HG02763 (cell line): ENCODE results near the gene HPN.

ENCODE experiments used
- ATAC-seq: cut with Tn5 transposase; IDR thresholded peaks from one replicate; pipeline ENCODE4 v1.9.1; 2021; ENCODE audit warnings: mild to moderate bottlenecking, moderate library complexity; ENCODE audit not compliant: unreplicated experiment

HPN gene

DNA sequence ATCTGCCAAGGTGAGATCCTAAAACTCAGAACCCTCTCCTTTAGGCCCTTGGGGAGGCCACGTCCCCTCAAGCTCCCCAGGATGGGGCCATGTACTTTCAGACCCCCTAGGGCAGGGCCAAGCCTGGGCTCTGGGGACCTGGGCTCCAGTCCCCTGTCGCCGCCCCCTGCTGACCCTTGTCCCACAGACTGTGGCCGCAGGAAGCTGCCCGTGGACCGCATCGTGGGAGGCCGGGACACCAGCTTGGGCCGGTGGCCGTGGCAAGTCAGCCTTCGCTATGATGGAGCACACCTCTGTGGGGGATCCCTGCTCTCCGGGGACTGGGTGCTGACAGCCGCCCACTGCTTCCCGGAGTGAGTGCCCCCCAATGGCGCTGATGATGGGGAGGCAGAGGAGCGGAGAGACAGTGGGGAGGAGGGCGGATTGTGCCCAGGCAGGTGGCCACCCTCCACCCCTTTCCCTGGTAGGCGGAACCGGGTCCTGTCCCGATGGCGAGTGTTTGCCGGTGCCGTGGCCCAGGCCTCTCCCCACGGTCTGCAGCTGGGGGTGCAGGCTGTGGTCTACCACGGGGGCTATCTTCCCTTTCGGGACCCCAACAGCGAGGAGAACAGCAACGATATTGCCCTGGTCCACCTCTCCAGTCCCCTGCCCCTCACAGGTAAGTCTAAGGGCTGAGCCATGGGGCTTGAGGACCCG lies 18.8 kb downstream of the HPN start:
- ATAC-seq, result no peak

DNA sequence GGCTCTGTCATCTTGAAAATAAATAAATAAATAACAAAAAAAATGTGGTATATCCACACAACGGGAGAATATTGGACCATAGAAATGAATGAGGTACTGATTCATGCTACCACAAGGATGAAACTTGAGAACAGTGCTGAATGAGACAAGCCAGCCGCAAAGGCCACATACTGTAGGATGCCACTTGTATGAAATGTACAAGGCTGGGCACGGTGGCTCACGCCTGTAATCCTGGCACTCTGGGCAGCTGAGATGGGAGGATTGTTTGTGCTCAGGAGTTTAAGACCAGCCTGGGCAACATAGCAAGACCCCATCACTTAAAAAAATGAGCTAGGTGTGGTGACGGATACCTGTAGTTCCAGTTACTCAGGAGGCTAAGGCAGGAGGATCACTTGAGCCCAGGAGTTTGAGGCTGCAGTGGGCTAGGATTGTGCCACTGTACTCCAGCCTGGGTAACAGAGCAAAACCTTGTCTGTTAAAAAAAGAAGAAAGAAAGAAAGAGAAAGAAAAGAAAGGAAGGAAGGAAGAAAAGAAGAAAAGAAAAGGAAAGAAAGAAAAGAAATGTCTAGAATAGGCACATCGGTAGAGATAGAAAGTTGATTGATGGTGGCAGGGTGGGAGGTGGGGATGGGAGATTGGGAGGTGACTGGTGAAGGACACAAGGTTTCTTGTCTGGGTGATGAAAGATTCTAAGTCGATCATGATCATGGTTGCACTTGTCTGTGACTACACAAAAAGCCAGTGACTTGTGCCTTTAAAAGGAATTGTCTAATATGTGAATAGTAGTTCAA lies 20.3 kb downstream of the HPN start:
- no peak for ATAC-seq

DNA sequence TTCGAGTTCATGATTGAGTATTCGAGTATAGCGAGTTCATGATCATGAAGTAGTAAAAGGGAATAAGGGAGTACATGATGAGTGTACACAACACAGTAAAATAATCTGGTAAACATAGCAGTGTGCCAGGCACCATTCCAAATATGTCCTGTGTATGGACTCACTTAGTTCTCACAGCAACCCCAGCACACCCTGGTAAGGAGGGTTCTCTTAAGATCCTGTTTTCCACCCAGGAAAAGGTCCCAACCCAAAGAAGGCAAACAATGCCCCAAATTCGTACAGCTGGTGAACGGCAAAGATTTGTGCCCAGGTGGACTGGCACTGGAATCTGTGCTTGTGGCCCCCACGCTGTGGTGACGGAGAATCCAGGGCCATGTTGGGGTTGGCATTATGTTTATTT lies 21.4 kb downstream of the HPN start:
- ATAC-seq, result no peak

DNA sequence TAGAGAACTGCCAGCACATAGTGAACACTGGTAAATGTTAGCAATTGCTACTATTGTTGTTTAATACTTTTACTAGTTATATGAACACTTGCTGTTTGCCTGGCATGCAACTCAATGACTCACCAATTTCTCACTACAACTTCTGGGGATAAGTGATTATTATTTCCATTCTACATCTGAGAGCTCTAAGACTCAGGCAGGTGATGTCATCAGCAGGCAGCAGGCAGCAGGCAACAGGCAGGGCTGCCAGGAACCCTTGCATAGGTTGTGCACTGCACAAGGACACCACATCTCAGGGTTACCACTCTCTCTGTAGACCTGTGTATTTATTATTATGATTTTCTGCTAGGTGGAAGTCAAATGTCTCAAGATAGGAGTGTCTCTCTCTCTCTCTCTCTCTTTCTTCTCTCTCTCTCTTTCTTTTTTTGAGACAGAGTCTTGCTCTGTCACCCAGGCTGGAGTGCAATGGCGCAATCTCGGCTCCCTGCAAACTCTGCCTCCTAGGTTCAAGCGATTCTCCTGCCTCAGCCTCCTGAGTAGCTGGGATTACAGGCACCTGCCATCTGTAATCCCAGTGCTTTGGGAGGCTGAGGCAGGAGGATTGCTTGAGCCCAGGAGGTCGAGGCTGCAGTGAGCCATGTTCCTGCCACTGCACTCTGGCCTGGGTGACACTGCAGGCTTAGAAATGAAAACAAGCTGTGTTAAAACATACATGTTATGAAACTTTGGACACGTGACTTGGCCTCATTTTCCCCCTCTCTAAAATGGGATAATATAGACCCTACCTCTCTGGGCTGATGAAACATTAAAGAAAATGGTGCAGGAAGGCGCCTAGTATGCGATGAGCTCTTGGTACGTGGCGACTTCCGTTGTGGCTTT lies 22.7 kb downstream of the HPN start:
- no peak for ATAC-seq

DNA sequence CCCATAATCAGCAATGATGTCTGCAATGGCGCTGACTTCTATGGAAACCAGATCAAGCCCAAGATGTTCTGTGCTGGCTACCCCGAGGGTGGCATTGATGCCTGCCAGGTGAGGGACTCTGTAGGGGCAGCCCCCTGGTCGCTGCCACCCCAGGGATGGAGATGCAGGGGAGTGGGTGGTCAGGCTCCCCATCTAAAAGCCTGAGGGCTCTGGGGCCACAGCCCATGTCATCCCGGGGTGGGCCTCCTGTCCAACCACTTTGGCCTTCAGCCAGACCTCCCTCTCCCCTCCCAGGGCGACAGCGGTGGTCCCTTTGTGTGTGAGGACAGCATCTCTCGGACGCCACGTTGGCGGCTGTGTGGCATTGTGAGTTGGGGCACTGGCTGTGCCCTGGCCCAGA lies 24.1 kb downstream of the HPN start:
- no peak for ATAC-seq

DNA sequence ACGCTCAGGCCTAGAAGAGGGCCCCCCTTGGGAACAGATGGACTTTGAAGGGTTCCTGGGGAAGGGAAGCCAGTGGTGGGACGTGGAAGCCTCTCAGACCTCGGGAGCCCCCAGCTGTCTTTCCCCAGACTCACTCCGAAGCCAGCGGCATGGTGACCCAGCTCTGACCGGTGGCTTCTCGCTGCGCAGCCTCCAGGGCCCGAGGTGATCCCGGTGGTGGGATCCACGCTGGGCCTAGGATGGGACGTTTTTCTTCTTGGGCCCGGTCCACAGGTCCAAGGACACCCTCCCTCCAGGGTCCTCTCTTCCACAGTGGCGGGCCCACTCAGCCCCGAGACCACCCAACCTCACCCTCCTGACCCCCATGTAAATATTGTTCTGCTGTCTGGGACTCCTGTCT lies 24.6 kb downstream of the HPN start:
- no peak for ATAC-seq

DNA sequence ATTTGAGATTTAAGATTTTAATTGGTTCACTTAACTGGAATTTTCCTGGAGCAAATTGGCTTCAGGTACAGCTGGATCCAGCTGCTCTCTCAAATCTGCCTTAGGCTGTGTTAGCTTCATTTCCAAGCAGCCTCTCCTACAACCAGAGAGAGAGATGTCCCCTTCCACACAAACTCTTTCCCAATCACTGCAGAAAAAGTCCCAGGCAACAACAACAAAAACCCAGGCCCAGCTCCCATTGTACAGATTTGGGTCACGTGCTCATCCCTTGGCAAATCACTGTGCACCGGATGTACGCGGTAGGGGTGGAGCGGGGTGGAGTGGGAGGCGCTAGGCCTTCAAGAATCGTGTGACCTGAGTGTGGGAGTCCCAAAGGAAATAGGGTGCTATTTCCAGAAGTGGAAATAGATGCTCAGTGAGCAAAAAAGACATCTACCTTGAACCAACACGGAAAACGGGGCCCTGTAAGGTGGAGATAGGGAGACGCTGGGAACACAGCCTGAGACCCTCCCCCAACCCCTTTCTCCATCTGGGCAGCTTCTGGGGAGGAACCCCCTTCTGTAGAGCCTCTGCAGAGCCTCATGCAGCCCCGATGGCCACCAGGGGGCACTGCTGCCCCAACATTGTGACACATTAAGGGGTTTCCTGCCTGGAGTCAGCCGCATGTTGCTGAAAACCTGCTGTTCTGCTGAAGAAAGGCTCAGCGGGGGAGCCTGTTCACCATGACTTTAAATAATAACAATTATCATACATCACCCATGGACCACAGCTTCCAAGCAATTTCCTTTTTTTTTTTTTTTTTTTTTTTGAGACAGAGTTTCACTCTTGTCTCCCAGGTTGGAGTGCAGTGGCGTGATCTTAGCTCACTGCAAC lies 25.4 kb downstream of the HPN start:
- peak; percentile 56 for ATAC-seq

DNA sequence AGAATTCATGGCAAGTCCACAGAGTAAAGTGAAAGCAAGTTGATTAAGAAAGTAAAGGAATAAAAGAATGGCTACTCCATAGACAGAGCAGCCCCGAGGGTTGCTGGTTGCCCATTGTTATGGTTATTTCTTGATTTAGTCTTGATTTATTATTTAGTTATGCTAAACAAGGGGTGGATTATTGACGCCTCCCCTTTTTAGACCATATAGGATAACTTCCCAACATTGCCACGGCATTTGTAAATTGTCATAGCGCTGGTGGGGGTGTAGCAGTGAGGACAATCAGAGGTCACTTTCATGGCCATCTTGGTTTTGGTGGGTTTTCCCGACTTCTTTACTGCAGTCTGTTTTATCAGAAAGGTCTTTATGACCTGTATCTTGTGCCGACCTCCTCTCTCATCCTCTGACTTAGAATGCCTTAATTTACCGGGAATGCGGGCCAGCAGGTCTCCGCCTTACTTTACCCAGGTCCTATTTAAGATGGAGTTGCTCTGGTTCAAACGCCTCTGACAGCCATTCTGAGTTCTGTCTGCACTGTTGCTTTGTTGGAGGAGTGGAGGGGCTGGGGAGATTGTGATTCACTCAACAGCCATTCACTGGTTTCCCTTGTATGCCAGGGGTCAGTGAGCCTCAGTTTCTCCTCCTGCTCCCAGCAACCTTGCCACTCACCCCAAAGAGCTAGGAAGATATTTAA lies 27.6 kb downstream of the HPN start:
- ATAC-seq, result no peak

DNA sequence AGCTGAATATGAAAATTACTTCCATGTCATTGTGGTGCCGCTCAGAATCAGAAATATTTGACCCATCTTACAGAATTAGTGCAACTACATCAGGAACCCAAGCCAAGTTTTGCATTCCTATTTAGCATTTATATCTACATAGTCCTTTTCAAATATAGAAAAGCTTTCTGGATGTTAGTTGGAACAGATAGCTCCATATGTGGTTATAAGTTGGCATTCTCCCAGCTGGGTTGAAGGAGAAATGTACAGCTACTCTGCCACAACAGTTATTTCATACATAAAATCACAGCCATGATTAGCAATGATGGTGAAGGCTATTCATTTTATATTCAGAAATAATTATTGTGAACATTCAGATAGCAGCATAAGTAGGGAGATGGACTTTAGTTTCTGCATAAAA lies 28.2 kb downstream of the HPN start:
- no peak for ATAC-seq

DNA sequence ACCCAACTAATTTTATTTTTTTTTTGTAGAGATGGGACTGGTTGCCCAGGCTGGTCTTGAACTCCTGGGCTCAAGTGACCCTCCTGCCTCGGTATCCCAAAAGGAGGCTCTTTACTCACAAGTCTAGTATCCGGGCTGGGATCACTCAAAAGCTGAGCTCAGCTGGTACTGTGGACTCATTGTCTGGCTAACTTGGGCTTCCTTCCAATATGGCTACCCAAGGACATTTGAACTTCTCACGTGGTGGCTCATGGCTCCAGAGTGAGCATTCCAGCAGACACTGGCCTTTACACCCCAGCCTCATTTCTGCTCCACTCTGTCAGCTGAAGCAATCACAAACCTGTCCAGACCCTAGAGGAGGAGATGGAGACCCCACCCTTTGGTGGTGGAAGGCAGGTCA lies 28.9 kb downstream of the HPN start:
- ATAC-seq, result no peak

DNA sequence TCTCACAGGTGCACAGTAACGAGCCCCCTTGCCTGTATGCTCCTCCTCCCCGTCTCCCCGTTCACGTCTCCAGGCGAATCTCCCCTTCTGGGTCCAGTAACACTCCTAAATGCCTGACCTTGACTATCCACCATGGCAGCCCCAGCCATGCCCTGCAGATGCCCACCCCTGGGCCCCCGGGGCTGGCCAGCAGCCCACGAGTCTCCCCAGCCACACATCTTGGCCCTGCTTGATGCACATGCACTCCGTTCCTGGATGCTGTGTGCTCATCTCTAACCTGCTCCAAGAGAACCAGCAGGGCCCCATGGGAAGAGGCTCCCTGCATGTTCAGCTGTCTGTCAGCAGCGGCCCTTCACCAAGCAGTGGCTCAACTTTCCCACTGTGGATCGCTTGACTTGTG lies 32.0 kb downstream of the HPN start:
- ATAC-seq, result no peak

DNA sequence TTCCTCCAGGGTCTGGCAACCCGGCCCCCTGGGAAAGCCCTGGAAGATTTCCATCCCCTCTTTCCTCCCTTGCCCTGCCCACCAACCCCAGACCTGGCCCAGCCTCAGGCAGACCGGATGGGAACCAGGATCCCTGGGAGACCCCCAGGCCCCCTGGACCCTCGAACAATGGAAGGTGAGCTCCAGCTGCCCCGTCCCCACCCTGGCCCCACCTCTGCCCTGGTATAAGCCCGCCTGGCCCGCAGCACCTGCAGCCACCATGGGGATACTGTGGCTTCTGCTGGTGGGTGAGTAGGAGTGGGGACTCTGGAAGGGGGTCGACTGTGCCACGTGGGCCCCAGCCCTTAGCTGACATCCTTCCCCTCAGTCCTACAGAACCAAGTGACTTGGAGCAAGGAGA lies 32.4 kb downstream of the HPN start:
- no peak for ATAC-seq

DNA sequence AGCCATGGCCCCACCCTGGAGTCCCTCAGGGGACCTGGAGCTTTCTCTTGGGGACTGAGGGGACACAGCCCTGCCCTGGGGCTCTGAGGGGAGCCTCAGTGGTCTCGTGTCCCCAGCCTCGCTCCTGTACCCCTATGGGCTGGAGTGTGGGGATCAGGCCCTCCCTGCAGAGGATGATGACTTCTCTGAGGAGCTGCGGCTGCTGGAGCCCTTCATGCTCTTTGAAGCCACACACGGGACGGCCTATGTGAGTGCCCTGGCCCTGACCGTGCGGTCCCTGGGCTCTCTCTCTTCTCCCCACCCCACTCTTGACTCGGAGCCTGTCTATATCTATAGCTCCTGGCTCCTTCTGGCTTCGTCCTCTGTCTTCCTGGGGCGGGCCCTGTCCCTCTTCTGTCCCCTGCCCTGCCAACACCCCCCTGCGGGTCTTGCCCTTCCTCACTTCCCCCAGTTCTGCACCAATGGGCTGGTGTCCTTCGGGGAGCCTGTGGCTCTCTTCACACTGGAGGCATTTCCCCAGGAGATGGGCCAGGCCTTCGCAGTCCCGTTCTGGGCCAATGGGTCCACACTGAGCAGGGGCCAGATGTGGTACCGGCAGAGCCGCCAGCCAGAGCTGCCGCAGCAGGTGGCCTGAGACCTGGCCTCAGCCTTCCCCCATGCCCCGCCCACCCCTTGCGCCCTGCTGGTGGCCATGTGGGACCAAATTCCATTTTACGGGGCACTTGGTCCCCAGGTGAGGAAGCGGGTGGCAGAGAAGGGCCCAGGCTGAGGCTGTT lies 33.1 kb downstream of the HPN start:
- ATAC-seq, result no peak

DNA sequence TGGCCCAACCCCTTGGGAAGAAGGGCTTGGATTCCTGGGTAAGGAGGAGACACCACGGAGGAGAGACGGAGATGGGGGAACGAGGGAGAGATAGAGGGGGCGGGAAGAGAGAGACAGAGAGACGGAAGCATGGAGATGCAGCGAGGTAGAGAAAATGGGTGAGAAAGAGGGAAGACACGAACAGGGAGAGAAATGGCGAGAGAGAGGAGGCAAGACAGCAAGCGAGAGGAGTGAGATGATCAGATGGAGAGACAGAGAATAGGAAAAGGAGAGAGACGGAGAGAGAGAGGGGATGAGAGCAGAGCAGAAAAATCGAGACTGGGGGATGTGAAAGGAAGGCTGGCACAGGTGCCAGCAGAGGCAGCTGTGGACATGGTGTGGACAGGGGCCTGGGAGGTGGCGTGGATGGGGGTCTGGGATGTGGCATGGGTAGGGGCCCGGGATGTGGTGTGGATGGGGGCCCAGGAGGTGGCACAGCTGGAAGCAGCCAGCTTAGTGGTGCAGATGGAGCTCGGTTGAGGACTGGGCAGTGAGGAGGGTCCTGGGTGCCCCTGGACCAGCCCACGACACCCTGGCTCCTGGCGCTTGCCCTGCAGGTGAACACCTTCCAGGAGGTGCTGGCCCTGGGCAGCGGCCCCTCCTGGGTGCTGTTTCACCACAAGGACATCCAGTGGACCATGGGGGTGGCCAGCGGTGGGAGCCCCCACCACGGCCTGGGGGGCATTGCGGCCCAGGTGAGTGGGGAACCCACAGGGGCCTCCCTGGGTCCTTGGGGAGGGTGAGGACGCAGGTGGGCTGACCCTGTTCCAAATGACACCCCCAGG lies 33.9 kb downstream of the HPN start:
- ATAC-seq, result no peak

DNA sequence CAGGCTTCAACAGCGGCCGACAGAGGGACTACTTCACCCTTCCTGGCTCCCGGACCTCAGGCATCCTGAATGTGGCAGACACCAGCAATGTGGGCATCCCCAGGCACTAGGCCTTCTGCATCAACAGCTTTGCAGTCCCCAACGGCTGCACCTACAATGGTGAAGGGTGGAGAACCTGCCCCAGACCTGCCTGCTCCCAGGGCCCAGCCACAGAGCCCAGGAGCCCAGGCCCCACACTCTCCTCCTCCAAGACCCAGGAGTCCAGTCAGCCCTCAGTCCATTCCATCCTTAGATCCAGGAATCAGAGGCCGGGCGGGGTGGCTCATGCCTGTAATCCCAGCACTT lies 34.5 kb downstream of the HPN start:
- ATAC-seq, result no peak

DNA sequence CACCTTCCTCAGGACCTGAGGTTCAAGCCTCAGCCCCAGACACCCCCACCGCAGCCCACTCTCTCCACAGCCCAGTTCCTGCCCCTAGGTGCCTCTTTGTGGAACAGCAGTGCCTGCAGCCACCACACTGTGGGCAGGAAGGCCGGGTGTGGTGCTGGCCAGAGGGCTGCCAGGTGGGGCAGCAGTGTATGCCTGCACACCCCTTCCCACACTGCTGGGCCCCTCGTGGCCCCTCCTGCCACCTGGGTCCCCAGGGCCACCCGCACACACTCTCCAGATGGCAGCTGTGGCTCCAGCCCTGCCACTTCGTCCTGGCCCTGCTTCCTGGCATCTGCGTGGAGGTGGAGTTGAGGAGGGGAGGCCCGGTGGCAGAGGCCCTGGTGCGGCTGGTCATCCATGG lies 35.1 kb downstream of the HPN start:
- ATAC-seq, result no peak

DNA sequence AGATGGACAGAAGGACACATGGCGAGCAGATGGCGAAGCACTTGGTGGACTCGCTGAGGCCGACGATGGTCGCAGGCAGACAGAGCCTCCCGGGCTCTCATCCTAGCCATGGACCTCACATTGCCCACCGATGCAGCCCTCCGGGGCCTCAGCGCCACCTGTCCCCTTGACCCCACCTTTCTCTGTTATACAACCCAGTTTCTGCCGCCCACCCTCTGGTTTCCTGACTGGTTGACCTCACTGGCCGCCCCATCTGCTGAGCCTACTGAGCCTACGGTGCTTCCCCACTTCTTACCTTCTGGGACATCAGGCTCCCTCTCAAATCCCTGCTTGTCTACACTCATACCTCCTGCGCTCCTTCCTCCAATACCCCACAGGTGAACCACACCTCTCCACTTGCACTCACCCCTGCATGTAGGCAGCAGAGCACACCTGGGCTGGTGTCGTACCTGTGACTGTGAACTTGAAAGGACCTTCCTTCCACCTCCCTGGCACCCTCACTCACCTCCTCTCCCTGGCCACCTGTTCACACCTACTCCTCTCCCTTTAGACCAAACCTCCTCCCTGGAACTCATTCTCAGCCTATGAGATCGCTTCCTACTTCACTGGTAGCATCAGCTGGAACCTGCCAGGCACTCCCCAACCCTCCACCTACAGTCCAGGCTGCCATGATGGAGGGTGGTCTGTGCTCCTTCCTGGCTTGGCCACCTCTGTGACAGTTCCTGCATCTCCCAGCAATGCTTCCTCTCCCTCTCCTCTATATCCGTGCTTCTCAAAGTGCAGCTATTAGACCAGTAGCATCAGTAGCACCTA lies 36.1 kb downstream of the HPN start:
- no peak for ATAC-seq

DNA sequence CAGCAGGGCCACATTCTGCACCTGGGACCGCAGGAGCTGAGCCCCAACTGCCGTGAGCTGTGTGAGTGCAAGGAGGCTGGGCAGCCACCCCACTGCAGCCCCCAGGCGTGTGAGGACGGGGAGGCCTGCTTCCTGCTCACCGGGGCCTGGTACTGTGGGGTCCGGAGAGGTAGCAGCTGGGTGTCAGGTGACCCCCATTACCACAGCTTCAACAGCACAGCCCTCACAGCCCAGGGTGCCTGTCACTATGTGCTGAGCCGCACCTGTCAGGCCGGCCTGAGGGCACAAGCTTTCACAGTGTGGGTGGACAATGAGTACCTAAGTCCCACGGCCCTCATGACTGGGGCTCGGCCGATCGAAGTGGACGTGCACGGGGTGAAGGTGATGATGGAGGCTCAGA lies 38.3 kb downstream of the HPN start:
- no peak for ATAC-seq
